ENCODE data around the gene INPP5J.
"Not testable (repeated sequence)": the region's sequence is repeated elsewhere in the genome, so short reads cannot be mapped to it uniquely, and the experiment has no call there.

DNA sequence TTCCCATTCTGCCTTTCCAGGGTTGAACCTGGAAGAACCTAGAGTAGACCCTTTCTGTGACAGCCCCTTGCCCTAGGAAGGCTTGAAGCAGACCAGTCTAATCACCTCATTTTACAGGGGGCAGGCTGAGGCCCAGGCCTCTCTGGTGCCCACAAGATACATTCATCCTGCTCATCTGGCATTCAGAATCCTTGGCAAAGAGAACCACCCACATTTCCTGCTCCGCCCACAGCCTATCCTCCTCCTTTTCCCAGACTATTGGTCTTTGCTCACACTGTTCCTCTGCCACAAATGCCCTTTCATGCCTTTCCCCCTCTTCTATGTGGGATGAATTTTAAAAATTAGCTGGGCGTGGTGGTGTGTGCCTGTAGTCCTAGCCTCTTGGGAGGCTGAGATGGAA, 44.4 kb upstream of the INPP5J start:
- TF ChIP-seq, protein P1, sequence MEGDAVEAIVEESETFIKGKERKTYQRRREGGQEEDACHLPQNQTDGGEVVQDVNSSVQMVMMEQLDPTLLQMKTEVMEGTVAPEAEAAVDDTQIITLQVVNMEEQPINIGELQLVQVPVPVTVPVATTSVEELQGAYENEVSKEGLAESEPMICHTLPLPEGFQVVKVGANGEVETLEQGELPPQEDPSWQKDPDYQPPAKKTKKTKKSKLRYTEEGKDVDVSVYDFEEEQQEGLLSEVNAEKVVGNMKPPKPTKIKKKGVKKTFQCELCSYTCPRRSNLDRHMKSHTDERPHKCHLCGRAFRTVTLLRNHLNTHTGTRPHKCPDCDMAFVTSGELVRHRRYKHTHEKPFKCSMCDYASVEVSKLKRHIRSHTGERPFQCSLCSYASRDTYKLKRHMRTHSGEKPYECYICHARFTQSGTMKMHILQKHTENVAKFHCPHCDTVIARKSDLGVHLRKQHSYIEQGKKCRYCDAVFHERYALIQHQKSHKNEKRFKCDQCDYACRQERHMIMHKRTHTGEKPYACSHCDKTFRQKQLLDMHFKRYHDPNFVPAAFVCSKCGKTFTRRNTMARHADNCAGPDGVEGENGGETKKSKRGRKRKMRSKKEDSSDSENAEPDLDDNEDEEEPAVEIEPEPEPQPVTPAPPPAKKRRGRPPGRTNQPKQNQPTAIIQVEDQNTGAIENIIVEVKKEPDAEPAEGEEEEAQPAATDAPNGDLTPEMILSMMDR (IDR thresholded peaks at IDR 0.05; ENCODE audit: poor library complexity, severe bottlenecking): not testable (repeated sequence)
- TF ChIP-seq MXI1 (conservative IDR thresholded peaks at IDR 0.05; ENCODE audit: poor library complexity, severe bottlenecking); TAF1 (IDR thresholded peaks at IDR 0.05; ENCODE audit: low read depth); POLR2AphosphoS5 (IDR thresholded peaks at IDR 0.05); EP300 (conservative IDR thresholded peaks at IDR 0.05; ENCODE audit: poor library complexity, severe bottlenecking); SMC3 (conservative IDR thresholded peaks at IDR 0.05; ENCODE audit: poor library complexity); EZH2 (IDR thresholded peaks at IDR 0.05; ENCODE audit: borderline replicate concordance, insufficient read depth, low read length, poor library complexity, severe bottlenecking): not testable (repeated sequence)
